ENCODE data around the gene LMF1. TPM values are rescaled to one million over a fixed set of nuclear protein-coding genes. Genes with fewer than 3 reads are reported as not detected.

LMF1 gene
- total RNA-seq, 3 donors from 2014 or later, result 14.1 to 26.4 (median 21.4) TPM

DNA sequence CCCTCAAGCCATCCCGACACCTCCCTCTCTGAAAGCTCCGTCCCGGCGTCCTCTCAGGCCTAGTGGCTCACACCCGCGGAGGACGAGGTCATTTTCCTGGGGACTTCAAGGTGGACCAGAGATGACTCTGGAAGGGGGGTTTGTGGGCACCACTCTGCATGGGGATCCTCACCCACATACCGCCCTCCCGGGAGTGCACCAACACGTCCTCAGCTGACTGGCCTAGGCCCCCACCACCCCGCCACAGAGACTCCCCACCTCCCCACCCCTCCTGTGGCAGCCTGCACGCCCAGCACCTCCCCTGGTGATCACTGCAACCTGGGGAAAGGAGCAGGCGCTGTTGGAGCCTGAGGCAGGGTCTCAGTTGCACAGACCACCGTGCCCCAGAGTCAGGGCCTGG is 8.4 kb upstream of the LMF1 start:
- no peak for DNase-seq (ENCODE audit: low spot score in 2 of 2)
- Histone ChIP-seq H3K4me3 (no peak overlapping the region), H3K9me3 (no peaks in the 10 kb centered on the region), H3K27me3 (peaks cover 0 to 17% of the 10 kb centered on the region in 2 donors), H3K27ac (no peak overlapping the region), H3K4me1 (peaks cover 11 to 15% of the 10 kb centered on the region in 2 donors), H3K36me3 (no peaks in the 10 kb centered on the region)
- intact Hi-C loops (cut with DNase I; ENCODE audit: low total_unique reads), result no loop called here
- TF ChIP-seq POLR2A (IDR thresholded peaks at IDR 0.05) (no peak), POLR2AphosphoS5 (IDR thresholded peaks at IDR 0.05) (no peak), CTCF (IDR thresholded peaks at IDR 0.05) (no peak)

DNA sequence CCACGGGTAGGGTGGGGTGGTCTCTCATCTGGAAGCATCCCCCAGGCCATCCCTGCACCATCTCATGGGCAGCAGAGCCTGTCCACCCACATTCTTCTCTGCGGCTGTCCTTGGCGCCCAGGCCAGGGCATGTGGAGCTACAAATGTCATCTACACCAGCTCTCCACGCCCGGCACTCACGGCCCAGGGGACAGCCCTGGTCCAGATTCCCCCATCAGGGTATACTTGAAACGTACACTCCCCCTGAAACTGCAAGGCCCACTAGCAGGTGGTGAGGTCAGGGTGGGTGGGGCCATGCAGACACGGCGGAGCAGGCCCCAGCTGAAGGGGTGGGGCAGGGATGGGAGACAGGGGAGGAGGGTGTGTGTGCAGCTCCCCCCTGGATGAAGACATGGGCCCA is 7.6 kb upstream of the LMF1 start:
- Histone ChIP-seq H3K27ac (peak overlapping the region in 1 of 2 donors; percentile 76), H3K36me3 (no peaks in the 10 kb centered on the region), H3K27me3 (peaks cover 0 to 17% of the 10 kb centered on the region in 2 donors), H3K4me3 (no peak overlapping the region), H3K9me3 (no peaks in the 10 kb centered on the region), H3K4me1 (peaks cover 11 to 15% of the 10 kb centered on the region in 2 donors)
- no peak for DNase-seq (ENCODE audit: low spot score in 2 of 2)
- TF ChIP-seq CTCF (IDR thresholded peaks at IDR 0.05) (no peak), POLR2AphosphoS5 (IDR thresholded peaks at IDR 0.05) (no peak), POLR2A (IDR thresholded peaks at IDR 0.05) (no peak)
- intact Hi-C loops (cut with DNase I; ENCODE audit: low total_unique reads), result no loop called here

DNA sequence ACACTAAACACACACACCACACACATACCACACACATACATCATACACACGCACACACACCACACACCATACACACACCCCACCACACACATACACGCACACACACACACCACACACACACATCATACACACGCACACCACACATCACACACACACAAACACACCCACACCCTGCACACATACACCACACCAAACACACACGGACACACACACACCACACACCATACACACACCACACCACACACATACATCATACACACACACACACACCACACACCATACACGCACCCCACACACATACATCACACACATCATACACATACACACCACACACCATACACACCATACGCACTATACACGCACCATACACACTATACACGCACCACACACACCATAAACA is 7.1 kb upstream of the LMF1 start:
- no peaks in the 10 kb centered on the region for H3K36me3 ChIP-seq
- no peaks in the 10 kb centered on the region for H3K9me3 ChIP-seq
- H3K27me3 ChIP-seq, result peaks cover 0 to 17% of the 10 kb centered on the region in 2 donors
- peaks cover 11 to 15% of the 10 kb centered on the region in 2 donors for H3K4me1 ChIP-seq
- DNase-seq (ENCODE audit: low spot score in 2 of 2), result no peak
- TF ChIP-seq CTCF (IDR thresholded peaks at IDR 0.05) (no peak), POLR2A (IDR thresholded peaks at IDR 0.05) (no peak), POLR2AphosphoS5 (IDR thresholded peaks at IDR 0.05) (no peak)
- intact Hi-C loops (cut with DNase I; ENCODE audit: low total_unique reads), result no loop called here
- no peak overlapping the region for H3K4me3 ChIP-seq
- H3K27ac ChIP-seq, result peak overlapping the region; percentile 76 to 87

GRCh38 chr16:977081-977701 is 6.4 kb upstream of the LMF1 start:
- Histone ChIP-seq H3K27ac (peak overlapping the region; percentile 76 to 87), H3K27me3 (peaks cover 0 to 12% of the 10 kb centered on the region in 2 donors), H3K9me3 (no peaks in the 10 kb centered on the region), H3K4me1 (peaks cover 9 to 15% of the 10 kb centered on the region in 2 donors), H3K4me3 (no peak overlapping the region), H3K36me3 (no peaks in the 10 kb centered on the region)
- intact Hi-C loops (cut with DNase I; ENCODE audit: low total_unique reads), result no loop called here
- TF ChIP-seq POLR2AphosphoS5 (IDR thresholded peaks at IDR 0.05) (no peak), CTCF (IDR thresholded peaks at IDR 0.05) (no peak), POLR2A (IDR thresholded peaks at IDR 0.05) (no peak)
- no peak for DNase-seq (ENCODE audit: low spot score in 2 of 2)

DNA sequence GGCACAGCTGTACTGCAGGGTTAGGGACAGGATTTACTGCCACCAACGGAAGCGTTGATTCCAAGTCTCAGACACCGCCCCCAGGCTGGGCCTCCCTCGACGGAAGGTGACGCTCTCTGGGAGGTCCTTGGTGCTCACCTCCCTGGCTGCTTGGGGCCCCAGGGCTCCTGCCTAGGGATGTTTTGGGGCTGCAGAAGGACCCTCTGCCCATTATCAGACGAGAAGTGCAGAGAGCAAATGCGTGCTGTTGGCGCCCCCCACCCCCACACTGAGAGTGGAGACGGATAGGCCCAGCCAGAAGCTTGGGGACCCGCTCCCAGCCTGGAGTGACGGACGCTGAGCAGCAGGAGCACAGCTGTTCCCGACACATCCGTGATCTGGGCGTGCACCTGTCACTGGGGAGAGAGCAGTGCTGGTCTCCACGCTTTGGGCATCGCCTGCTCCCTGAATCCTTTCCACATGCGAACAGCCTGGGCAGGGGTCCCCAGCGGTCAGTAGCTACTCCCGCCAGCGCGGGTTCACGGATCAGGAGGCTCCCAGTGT is 5.7 kb upstream of the LMF1 start:
- Histone ChIP-seq H3K9me3 (no peaks in the 10 kb centered on the region), H3K27me3 (peaks cover 0 to 10% of the 10 kb centered on the region in 2 donors), H3K27ac (peak overlapping the region; percentile 76 to 87), H3K4me3 (no peak overlapping the region), H3K4me1 (peaks cover 5 to 15% of the 10 kb centered on the region in 2 donors), H3K36me3 (no peaks in the 10 kb centered on the region)
- intact Hi-C loops (cut with DNase I; ENCODE audit: low total_unique reads), result no loop called here
- TF ChIP-seq POLR2A (IDR thresholded peaks at IDR 0.05) (no peak), CTCF (IDR thresholded peaks at IDR 0.05) (no peak), POLR2AphosphoS5 (IDR thresholded peaks at IDR 0.05) (no peak)
- no peak for DNase-seq (ENCODE audit: low spot score in 2 of 2)
